Activated CD4-positive, alpha-beta T cell treated with anti-CD3 and anti-CD28 coated beads, Interleukin-2, amount 10 ng/mL, durations not matched to agents 24 days and 14 days (primary cell): Measurements from ENCODE around the gene BRAF. TPM values are rescaled to one million over a fixed set of nuclear protein-coding genes. Genes with fewer than 3 reads are reported as not detected.
"Not testable (repeated sequence)": the region's sequence is repeated elsewhere in the genome, so short reads cannot be mapped to it uniquely, and the experiment has no call there.

Source experiments
- DNase-seq: peaks from one replicate; pipeline ENCODE4 v3.0.0; 2022
- H3K27ac Mint-ChIP-seq: one replicate; pipeline ENCODE4 v1.8.0; 2022; ENCODE audit warnings: mild to moderate bottlenecking, mixed read lengths
- H3K27me3 Mint-ChIP-seq: one replicate; pipeline ENCODE4 v1.8.0; 2022; ENCODE audit warnings: mixed read lengths
- H3K36me3 Mint-ChIP-seq: one replicate; pipeline ENCODE4 v1.8.0; 2022; ENCODE audit warnings: low read depth, mild to moderate bottlenecking, mixed read lengths
- H3K4me1 Mint-ChIP-seq: one replicate; pipeline ENCODE4 v1.8.0; 2021; ENCODE audit warnings: mixed read lengths
- H3K4me3 Mint-ChIP-seq: one replicate; pipeline ENCODE4 v1.8.0; 2022; ENCODE audit warnings: mild to moderate bottlenecking, moderate library complexity, mixed read lengths
- H3K9me3 Mint-ChIP-seq: one replicate; pipeline ENCODE4 v1.8.0; 2021; ENCODE audit warnings: mixed read lengths
- intact Hi-C: fragments of 100-400 bp; cut with micrococcal nuclease; formaldehyde crosslinking; loops from one replicate; pipeline ENCODE4 v1.15.1; 2023
- total RNA-seq: library from RNA; stranded (reverse); gene quantifications from 2 replicates; pipeline ENCODE4 v1.2.3, GENCODE V29; 2022

BRAF gene
- total RNA-seq, 1 donor from 2014 or later, result 22.4 TPM

GRCh38 chr7:140908361-140908760 lies 16.4 kb downstream of the BRAF start:
- H3K9me3 Mint-ChIP-seq, result peaks cover 9% of the 10 kb centered on the region
- H3K36me3 Mint-ChIP-seq, result peaks cover 12% of the 10 kb centered on the region
- H3K27me3 Mint-ChIP-seq, result no peaks in the 10 kb centered on the region
- H3K4me1 Mint-ChIP-seq, result peaks cover 15% of the 10 kb centered on the region
- no peak for DNase-seq
- no peak overlapping the region for H3K27ac Mint-ChIP-seq
- intact Hi-C loops, result no loop called here
- H3K4me3 Mint-ChIP-seq, result no peak overlapping the region

GRCh38 chr7:140903741-140904480 lies 20.8 kb downstream of the BRAF start:
- H3K4me1 Mint-ChIP-seq, result peaks cover 25% of the 10 kb centered on the region
- peaks cover 17% of the 10 kb centered on the region for H3K36me3 Mint-ChIP-seq
- H3K9me3 Mint-ChIP-seq, result peaks cover 11% of the 10 kb centered on the region
- H3K27me3 Mint-ChIP-seq, result no peaks in the 10 kb centered on the region
- peak overlapping the region; percentile 55 for H3K4me3 Mint-ChIP-seq
- no peak overlapping the region for H3K27ac Mint-ChIP-seq
- intact Hi-C loops, result no loop called here
- no peak for DNase-seq

GRCh38 chr7:140902303-140902953 lies 22.3 kb downstream of the BRAF start:
- Mint-ChIP-seq H3K9me3 (peaks cover 11% of the 10 kb centered on the region), H3K4me3 (peak overlapping the region; percentile 55), H3K27ac (peak overlapping the region; percentile 82), H3K4me1 (peaks cover 29% of the 10 kb centered on the region), H3K27me3 (no peaks in the 10 kb centered on the region), H3K36me3 (peaks cover 14% of the 10 kb centered on the region)
- peak; percentile 66 for DNase-seq
- intact Hi-C loops, result loop anchor here (1.0 kb wide), 2 partner anchors 21 to 26 kb away; no protein-coding TSS in a partner anchor

- Mint-ChIP-seq H3K27me3 (no peaks in the 10 kb centered on the region), H3K27ac (peak overlapping the region; percentile 82), H3K4me1 (peaks cover 29% of the 10 kb centered on the region), H3K36me3 (peaks cover 14% of the 10 kb centered on the region), H3K9me3 (peaks cover 11% of the 10 kb centered on the region), H3K4me3 (peak overlapping the region; percentile 55)
- intact Hi-C loops, result loop anchor here (1.0 kb wide), 2 partner anchors 21 to 26 kb away; no protein-coding TSS in a partner anchor
- DNase-seq, result peak; percentile 38
Observed at GRCh38 chr7:140901941-140902302, 22.8 kb downstream of the BRAF start.

- peak; percentile 48 for DNase-seq
- Mint-ChIP-seq H3K9me3 (peaks cover 11% of the 10 kb centered on the region), H3K4me1 (peaks cover 30% of the 10 kb centered on the region), H3K4me3 (no peak overlapping the region), H3K27ac (no peak overlapping the region), H3K36me3 (peaks cover 12% of the 10 kb centered on the region), H3K27me3 (no peaks in the 10 kb centered on the region)
- intact Hi-C loops, result no loop called here
Observed at GRCh38 chr7:140899883-140900282, 24.8 kb downstream of the BRAF start.

- Mint-ChIP-seq H3K9me3 (peaks cover 8% of the 10 kb centered on the region), H3K4me3 (no peak overlapping the region), H3K27me3 (no peaks in the 10 kb centered on the region), H3K4me1 (peaks cover 26% of the 10 kb centered on the region), H3K27ac (no peak overlapping the region), H3K36me3 (peaks cover 10% of the 10 kb centered on the region)
- intact Hi-C loops, result no loop called here
- DNase-seq, result peak; percentile 7
Observed at GRCh38 chr7:140898786-140899536, 25.8 kb downstream of the BRAF start.

- Mint-ChIP-seq H3K27me3 (no peaks in the 10 kb centered on the region), H3K9me3 (no peaks in the 10 kb centered on the region), H3K4me1 (peaks cover 11% of the 10 kb centered on the region), H3K27ac (no peak overlapping the region), H3K36me3 (peaks cover 2% of the 10 kb centered on the region), H3K4me3 (no peak overlapping the region)
- intact Hi-C loops, result no loop called here
- no peak for DNase-seq
Observed at GRCh38 chr7:140896996-140897395, 27.7 kb downstream of the BRAF start.

- intact Hi-C loops, result no loop called here
- Mint-ChIP-seq H3K27me3 (no peaks in the 10 kb centered on the region), H3K4me1 (peaks cover 11% of the 10 kb centered on the region), H3K9me3 (no peaks in the 10 kb centered on the region), H3K27ac (no peak overlapping the region), H3K4me3 (no peak overlapping the region), H3K36me3 (no peaks in the 10 kb centered on the region)
- DNase-seq, result no peak
Observed at GRCh38 chr7:140889645-140890044, 35.1 kb downstream of the BRAF start.

- Mint-ChIP-seq H3K27ac (no peak overlapping the region), H3K36me3 (no peaks in the 10 kb centered on the region), H3K9me3 (no peaks in the 10 kb centered on the region), H3K4me3 (no peak overlapping the region), H3K27me3 (no peaks in the 10 kb centered on the region), H3K4me1 (peaks cover 11% of the 10 kb centered on the region)
- intact Hi-C loops, result no loop called here
- DNase-seq, result no peak
Observed at GRCh38 chr7:140889150-140889549, 35.6 kb downstream of the BRAF start.

- H3K36me3 Mint-ChIP-seq, result no peaks in the 10 kb centered on the region
- no peaks in the 10 kb centered on the region for H3K27me3 Mint-ChIP-seq
- peaks cover 11% of the 10 kb centered on the region for H3K4me1 Mint-ChIP-seq
- no peak for DNase-seq
- no peak overlapping the region for H3K4me3 Mint-ChIP-seq
- H3K27ac Mint-ChIP-seq, result no peak overlapping the region
- intact Hi-C loops, result no loop called here
- H3K9me3 Mint-ChIP-seq, result no peaks in the 10 kb centered on the region
Observed at GRCh38 chr7:140888087-140888486, 36.6 kb downstream of the BRAF start.

GRCh38 chr7:140885735-140886334 lies 38.9 kb downstream of the BRAF start:
- intact Hi-C loops, result no loop called here
- Mint-ChIP-seq H3K27me3 (no peaks in the 10 kb centered on the region), H3K27ac (no peak overlapping the region), H3K36me3 (no peaks in the 10 kb centered on the region), H3K4me3 (no peak overlapping the region), H3K9me3 (no peaks in the 10 kb centered on the region), H3K4me1 (peaks cover 16% of the 10 kb centered on the region)
- DNase-seq, result no peak

- intact Hi-C loops, result no loop called here
- H3K36me3 Mint-ChIP-seq, result peaks cover 4% of the 10 kb centered on the region
Observed at GRCh38 chr7:140883378-140883777, 41.4 kb downstream of the BRAF start.

GRCh38 chr7:140882834-140883233 lies 41.9 kb downstream of the BRAF start:
- intact Hi-C loops, H3K36me3 Mint-ChIP-seq, DNase-seq, H3K4me3 Mint-ChIP-seq, H3K9me3 Mint-ChIP-seq, H3K27me3 Mint-ChIP-seq, H3K27ac Mint-ChIP-seq: not testable (repeated sequence)
- H3K4me1 Mint-ChIP-seq, result peaks cover 17% of the 10 kb centered on the region

More at GRCh38 chr7:140883378-140883777, 41.4 kb downstream of the BRAF start:
- Mint-ChIP-seq H3K4me1 (peaks cover 16% of the 10 kb centered on the region), H3K27me3 (no peaks in the 10 kb centered on the region), H3K4me3 (no peak overlapping the region), H3K9me3 (peaks cover 2% of the 10 kb centered on the region), H3K27ac (no peak overlapping the region)
- no peak for DNase-seq
